ENCODE results near the gene ANXA9. TPM values are rescaled to one million over a fixed set of nuclear protein-coding genes. Genes with fewer than 3 reads are reported as not detected.

Gene ANXA9
- total and polyA plus RNA-seq, 2 of the 4 experiments (the other 2 are of a cell fraction), result 0.21 to 0.36 TPM

DNA sequence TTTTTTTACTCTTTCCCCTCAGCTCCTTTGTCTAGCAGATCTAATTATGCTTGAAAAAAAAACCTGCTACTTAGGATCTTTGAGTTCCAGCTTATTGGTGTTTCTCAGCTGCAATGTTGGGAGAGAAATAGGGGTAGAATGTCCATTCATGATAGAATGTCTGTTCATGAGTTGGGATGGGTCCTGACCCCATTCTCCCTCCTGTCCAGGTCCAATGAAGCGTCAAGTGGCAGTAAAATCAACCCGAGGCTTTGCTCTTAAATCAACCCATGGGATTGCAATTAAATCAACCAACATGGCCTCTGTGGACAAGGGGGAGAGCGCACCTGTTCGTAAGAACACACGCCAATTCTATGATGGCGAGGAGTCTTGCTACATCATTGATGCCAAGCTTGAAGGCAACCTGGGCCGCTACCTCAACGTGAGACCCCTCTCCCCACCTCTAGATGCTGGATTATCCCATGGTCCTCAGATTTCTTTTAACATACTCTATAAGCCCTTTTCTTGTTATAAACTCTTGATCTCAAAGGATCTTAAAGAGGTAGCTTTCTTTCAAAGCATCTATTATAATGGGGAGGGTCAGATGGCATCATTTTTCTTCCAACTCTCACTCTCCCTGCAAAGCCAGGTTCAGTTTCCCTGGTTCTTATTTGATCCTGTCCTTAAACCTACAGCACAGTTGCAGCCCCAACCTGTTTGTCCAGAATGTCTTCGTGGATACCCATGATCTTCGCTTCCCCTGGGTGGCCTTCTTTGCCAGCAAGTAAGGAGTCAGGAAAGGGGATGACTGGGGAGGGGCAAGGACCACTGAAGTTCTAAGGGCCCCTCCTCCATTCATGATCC, 18.6 kb upstream of the ANXA9 start:
- H2AK9ac ChIP-seq (replicated peaks; ENCODE audit: low read depth, low read length, poor library complexity), result no peak overlapping the region
- intact Hi-C loops (cut with micrococcal nuclease), result no loop called here
- H3K4me1 ChIP-seq (ENCODE audit: control insufficient read depth, insufficient read depth, low read length), result no peaks in the 10 kb centered on the region
- dilution Hi-C loops (cut with HindIII; ENCODE audit: low sequenced_read_pairs, unreplicated experiment), result no loop called here
- H2BK5ac ChIP-seq (ENCODE audit: low read depth, low read length, poor library complexity, severe bottlenecking), result no peak overlapping the region
- no peak overlapping the region for H2BK15ac ChIP-seq (ENCODE audit: low read depth, low read length)
- no peak overlapping the region for H3K27ac ChIP-seq (ENCODE audit: insufficient read depth, low read length)
- no peak overlapping the region for H4K5ac ChIP-seq (ENCODE audit: low read depth, low read length)
- H3K9me3 ChIP-seq (ENCODE audit: control insufficient read depth, insufficient read depth, low read length), result no peaks in the 10 kb centered on the region
- no peak overlapping the region for H2BK20ac ChIP-seq (ENCODE audit: low read depth, low read length)
- H3K18ac ChIP-seq (ENCODE audit: low read depth, low read length), result no peak overlapping the region
- H4K91ac ChIP-seq (ENCODE audit: insufficient read depth, low read depth, low read length), result no peak overlapping the region
- H3K23ac ChIP-seq (ENCODE audit: low read depth, low read length), result no peak overlapping the region
- H3K27me3 ChIP-seq (ENCODE audit: control insufficient read depth, insufficient read depth, low read length), result no peaks in the 10 kb centered on the region
- H3K79me1 ChIP-seq (ENCODE audit: low read depth in 1 of 2, low read length in 2 of 2), result peaks cover 23 to 45% of the 10 kb centered on the region in 2 experiments
- DNase-seq (no peak), ATAC-seq (ENCODE audit: low read depth) (no peak)
- no CpG with 5 or more reads among the region's 10 CpGs for WGBS, 2 experiments (ENCODE audit: extremely low coverage in 2 of 2, insufficient read length in 1 of 2)
- in situ Hi-C loops (cut with MboI; ENCODE audit: low sequenced_read_pairs), result no loop called here
- no peak overlapping the region for H3K4ac ChIP-seq (ENCODE audit: low read depth, low read length)
- no peak overlapping the region for H3K9ac ChIP-seq (ENCODE audit: low read depth, low read length)
- no TSS peak for BruUV-seq (replicated peaks)
- H3K4me3 ChIP-seq (ENCODE audit: insufficient read depth, low read depth, low read length), result no peak overlapping the region
- no peak overlapping the region for H4K8ac ChIP-seq (ENCODE audit: low read depth in 2 of 2, low read length in 2 of 2)
- no peak overlapping the region for H3K56ac ChIP-seq (ENCODE audit: extremely low read depth, insufficient read depth, low read length)
- no peak overlapping the region for H3K4me2 ChIP-seq (ENCODE audit: low read depth, low read length)
- ChIA-PET CTCF (no interaction called here), POLR2A (ENCODE audit: unreplicated experiment) (no interaction called here)
- peaks cover 6% of the 10 kb centered on the region; the same call in 1 of the 2 replicates for H3K9me1 ChIP-seq (ENCODE audit: insufficient read depth, low read length)
- no peak overlapping the region for H2AFZ ChIP-seq (replicated peaks; ENCODE audit: low read length, poor library complexity)
- peaks cover 27% of the 10 kb centered on the region for H4K20me1 ChIP-seq (ENCODE audit: insufficient read depth, low read length)
- no peak overlapping the region for H2AK5ac ChIP-seq (ENCODE audit: low read depth, low read length)
- no peak overlapping the region for H2BK120ac ChIP-seq (ENCODE audit: low read depth, low read length)
- no peak overlapping the region for H3K14ac ChIP-seq (replicated peaks; ENCODE audit: low read depth, low read length)
- peaks cover 80% of the 10 kb centered on the region for H3K36me3 ChIP-seq (ENCODE audit: control insufficient read depth, insufficient read depth, low read length)
- TF ChIP-seq, protein P1, sequence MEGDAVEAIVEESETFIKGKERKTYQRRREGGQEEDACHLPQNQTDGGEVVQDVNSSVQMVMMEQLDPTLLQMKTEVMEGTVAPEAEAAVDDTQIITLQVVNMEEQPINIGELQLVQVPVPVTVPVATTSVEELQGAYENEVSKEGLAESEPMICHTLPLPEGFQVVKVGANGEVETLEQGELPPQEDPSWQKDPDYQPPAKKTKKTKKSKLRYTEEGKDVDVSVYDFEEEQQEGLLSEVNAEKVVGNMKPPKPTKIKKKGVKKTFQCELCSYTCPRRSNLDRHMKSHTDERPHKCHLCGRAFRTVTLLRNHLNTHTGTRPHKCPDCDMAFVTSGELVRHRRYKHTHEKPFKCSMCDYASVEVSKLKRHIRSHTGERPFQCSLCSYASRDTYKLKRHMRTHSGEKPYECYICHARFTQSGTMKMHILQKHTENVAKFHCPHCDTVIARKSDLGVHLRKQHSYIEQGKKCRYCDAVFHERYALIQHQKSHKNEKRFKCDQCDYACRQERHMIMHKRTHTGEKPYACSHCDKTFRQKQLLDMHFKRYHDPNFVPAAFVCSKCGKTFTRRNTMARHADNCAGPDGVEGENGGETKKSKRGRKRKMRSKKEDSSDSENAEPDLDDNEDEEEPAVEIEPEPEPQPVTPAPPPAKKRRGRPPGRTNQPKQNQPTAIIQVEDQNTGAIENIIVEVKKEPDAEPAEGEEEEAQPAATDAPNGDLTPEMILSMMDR (conservative IDR thresholded peaks at IDR 0.05; ENCODE audit: low read depth, low read length), result no peak
- TF ChIP-seq RCOR1 (IDR thresholded peaks at IDR 0.05; ENCODE audit: insufficient replicate concordance, low read length) (no peak), CEBPB (IDR thresholded peaks at IDR 0.05; ENCODE audit: low read depth, low read length) (no peak), CHD1 (IDR thresholded peaks at IDR 0.05; ENCODE audit: low read depth, low read length) (no peak), SMC3 (IDR thresholded peaks at IDR 0.05; ENCODE audit: low read depth, low read length) (no peak), RAD21 (IDR thresholded peaks at IDR 0.05; ENCODE audit: low read length) (no peak)

Data from IMR-90 (cell line).